GM19240 (cell line): Measurements from ENCODE around the gene TMOD4.

Source experiments
- DNase-seq: peaks from one replicate; pipeline ENCODE4 v3.0.0; 2011; ENCODE audit warnings: low spot score; ENCODE audit not compliant: insufficient read length

The TMOD4 gene

DNA sequence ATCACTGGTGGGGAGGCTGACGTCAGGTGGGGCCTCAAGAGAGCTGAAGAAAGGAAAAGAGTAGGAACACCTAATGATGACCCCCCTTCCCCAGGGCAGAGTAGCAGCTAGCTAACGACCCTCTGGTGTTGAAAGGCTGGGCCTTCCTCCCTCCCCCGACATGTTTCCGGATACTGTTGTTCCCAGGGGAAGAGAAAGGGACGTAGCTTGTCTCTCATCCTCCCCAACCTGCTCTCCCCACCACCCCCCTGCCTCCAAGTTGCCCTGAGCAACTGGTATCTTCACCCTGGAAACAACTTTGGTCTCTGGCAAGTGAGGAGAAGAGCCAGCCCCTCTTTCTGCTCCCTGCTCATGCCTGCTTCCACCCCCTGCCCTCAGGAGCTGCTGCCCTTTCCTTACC, 31.8 kb downstream of the TMOD4 start:
- no peak for DNase-seq

DNA sequence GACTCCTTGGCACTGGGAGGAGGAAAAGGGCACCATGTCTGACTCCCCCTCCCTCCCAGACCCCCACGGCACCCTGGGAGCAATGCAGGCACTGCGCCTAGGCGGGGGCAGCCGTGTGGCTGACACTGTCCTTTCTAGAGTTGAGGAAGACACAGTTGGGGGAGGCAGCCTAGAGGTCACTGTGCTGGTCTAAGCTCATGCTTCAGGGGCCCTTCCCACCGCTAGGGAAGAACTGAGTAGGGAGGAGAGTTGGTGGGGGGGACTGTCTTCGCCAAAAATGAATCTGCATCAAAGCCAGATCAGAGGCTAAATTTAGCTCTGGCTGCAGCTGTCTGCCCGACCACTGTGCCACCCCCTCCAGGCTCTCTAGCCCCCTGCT, 32.7 kb downstream of the TMOD4 start:
- DNase-seq: no peak

DNA sequence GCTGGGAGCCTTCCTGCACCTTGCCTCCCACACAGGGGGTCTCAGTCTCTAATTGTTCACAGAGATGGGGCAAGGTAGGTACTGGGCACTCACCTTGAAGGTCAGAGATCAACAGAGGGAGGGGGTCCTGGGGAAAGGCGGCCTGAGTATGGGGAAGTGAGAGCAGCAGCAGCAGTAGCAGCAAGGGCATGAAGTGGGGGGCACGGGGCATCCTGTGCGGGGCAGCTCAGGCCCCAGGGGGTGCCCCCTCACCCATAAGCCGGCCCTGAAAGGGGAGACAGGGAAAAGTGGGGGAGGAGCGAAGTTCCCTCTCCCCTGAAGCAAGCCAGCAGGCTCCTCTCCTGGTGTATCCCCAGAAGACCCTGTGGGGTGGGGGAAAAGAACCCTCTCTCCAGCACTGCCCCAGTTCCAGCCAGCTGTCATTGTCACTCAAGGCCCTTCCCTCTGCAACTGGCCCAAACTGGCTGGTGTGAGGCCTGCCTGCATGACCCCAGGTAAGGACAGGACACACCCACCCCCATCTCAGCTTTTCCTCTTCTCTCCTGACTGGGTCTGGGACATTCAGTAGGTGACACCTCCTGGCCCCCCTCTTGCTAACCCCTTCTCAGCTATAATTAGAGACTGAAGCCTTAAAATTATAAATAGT, 33.2 kb downstream of the TMOD4 start:
- no peak for DNase-seq

DNA sequence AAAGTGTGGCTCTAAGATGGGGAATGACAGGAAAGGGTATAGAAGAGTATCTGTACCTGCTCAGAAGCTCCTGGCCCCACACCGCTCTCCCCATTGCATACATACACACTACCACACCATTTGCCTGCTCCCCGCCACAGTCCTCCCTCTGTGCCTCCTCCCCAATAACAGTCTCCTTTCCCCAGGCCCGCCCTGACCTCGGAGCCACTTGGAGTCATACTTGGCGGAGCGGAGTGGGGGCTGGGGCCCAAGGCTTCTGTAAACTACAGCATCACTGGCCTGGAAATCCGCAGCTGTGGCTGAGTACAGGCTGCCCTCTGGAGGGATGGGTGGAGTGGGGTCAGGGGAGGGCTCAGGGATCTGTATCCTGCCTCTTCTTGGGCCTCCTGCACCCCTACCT, 38.0 kb downstream of the TMOD4 start:
- no peak for DNase-seq

DNA sequence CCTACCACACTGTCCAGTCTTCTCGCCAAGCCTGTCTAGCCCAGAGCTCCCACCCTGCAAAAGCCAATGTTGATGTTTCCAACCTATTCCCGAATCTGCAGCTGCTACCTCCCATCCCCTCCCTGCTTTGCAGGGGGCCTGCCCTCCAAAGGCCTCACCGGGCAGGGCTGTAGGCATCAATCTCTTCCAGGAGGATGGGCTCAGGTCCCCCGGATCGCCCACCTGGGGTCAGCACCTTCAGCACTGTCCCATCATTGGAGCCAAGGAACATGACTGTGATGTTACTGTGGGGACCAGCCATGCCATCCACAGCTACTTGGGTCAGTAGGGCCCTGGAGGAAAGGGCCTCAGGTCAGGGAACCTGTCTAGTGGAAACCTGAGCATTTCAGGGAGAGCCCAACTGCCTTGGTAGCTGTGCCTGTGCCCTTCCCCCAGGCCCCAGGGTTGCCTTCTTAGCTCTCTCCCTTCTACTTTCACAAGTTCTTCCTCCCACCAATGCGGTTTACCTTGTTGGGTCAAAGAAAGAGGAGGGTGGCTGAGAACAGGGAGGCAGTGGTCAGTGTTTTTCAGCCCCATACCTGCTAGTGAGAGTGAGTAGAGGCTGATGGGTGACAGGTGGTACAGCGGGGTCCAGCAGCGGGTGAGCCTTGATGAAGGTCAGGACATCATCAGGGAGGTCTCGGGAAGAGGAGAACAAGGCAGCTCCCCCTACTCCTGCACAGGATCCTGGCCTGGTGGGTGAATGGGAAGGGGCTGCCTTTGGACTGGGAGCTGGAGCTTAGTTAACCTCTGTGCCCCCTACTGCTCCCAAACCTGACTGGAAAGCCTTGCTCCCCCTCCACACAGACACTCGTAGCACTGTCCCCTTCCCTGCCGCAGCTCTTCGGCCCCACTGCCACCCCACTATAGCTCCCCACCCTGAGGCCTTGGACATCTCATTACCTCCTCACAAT, 40.1 kb downstream of the TMOD4 start:
- DNase-seq: no peak

DNA sequence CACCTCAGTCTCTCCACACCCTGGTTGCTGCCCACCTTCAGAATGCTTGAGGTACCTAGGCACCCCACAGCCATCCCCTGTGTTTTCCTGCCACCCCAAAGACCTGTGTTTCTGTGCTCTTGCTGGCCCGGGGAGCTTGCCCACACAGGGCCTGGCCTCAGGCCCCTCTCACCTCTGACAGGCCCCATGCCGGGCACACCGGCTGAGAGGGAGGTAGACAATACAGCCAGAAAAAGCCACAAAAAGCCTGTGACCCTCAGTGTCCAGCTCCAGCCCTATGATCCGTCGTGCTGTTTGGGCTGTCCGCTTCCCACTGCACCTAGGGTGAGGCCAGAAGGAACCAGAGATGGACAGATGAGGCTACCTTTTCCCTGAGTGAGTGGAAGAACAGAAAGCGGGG, 40.8 kb downstream of the TMOD4 start:
- DNase-seq: no peak

DNA sequence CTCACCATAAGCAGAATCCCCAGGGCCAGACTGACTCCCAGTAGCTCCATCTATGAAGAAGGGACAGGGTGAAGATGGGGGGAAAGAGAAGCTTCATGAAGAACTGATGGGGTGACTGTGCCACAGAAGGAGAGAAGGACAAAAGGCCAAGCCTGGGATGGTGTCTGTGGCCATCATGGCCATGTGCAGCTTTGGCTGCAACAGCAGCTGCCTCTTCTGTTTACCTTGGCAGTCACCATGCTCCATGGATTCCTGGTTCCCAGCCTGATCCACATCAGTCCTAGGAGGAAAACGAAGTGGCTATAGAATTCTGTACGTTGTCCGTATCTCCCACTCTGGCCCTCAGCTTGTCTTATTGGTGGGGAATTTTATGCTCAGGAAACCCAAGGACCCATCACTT, 41.4 kb downstream of the TMOD4 start:
- DNase-seq: no peak

DNA sequence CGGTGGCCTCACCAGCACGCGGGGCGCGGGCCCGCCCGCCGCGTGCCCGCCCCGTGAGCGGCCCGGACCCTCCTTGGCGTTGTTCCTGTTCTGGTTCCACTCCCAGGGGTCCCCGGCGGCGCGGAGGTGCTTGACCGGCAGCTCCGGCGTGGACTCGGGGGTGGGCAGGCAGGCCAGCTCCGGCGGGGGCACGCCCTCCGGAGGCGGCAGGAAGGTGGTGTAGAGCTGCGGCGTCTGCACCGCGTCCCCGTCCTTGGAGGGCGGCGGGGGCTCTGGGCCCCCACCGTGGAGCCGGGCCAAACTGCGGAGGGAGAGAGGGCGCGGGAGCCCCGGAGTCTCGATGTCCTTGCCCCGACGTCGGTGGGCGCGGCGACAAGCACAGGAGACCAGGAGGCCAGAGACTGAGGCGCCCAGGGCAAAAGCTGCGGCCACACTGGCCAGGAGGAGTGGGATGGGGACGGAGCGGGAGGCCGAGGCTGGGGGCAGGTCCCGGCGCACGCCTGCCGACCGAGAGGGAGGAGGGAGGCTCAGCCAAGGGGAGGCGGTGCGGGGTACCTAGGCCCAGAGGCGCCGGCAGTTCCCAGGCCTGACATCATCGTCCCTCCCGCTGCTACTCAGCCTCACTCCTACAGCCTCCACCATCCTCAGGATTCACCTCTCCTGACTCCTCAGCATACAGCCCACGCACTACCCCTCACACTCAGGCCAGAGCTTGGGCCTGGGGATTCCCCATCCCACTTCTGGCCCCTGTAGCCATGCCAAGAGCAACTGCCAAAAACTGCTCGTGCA, 42.6 kb downstream of the TMOD4 start:
- no peak for DNase-seq

DNA sequence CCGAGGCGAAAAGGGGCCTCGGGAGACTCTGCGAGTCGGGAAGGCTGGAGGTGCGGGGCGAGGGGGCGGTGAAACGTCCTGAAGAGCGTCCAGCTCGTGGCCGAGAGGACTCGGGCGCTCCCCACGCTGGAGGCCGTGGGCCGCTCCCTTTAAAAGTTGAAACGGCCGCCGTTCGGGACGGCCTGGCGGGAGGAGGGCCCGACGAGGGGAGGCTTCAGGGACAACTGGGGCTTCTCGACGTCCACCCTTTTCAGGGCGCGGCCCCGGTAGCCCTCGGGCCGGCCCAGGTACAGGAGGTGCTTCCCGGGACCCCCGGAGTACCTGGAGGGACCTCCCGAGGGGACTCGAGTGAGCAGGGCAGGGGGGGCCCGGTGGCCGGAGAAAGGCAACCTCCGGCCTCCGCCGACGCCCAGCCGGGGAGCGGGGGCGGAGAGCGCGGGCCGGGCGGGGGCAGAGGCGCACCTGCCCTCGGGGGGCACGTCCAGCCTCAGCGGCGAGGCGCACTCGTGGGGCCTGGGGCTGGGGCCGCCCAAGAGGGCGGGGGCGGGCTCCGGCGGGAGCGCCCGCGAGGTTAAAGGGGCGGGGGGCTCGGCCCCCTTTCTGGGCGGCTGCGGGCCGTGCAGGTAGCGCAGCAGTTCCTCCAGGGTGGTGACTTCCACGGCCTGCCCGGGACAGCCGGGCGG, 43.3 kb downstream of the TMOD4 start:
- no peak for DNase-seq

DNA sequence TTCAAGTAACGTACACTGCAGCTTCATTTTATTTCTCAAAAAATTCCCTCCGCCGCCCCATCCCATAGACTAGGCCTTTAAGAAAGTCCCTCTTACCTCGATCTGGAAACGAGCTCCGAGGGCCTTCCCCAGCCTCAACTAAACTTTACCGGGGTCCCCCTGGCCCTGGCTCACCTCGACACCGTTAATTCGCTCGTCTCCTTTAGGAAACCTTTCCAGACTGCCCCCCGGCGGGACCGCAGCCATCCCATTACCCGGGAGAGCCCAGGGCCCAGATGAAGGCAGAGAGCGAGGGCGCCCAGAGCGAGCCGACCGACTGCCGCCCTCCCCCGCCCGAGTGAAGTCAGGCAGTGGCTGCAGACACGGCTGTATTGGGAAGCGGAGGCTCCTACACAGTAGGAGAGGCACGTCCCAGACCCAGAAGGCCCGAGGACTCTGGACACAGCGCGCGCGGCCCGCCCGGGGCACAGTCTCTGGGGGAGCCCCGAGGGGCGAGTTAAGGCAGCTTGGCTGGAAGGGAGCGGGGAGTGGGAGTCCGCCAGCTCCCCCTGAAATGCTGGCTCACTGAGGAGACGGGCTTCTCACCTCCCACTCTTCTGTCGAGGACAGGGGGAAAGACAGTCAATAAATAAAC, 44.0 kb downstream of the TMOD4 start:
- no peak for DNase-seq

DNA sequence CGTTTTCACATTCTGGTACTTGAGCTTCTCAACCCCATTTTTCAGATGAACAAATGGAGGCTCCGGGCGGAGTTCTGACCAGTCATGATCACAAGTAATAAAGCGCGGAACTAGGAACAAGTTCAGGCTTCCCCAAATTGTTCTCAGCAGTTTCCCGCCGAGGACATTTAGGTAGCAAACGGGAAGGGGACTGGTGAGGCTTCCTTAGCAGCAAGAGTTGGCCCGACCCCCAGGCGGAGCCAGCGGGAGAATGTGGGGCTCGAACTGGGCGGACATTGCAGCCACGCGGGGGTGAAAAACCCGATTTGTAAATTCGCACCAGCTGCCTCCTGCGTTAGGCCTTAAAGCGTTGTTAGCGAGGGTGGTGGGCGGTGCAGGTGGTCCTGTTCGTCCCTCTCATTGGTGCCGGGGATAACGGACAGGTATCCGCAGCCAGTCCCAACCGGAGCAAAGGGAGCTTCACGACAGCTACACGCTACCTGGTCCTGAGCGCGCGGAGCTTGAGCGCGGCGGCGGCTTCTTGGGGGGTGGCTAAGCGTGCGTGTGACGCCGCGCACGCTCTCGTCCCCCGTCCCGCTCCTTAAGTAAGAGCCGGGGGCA, 44.7 kb downstream of the TMOD4 start:
- DNase-seq: peak; percentile 74

DNA sequence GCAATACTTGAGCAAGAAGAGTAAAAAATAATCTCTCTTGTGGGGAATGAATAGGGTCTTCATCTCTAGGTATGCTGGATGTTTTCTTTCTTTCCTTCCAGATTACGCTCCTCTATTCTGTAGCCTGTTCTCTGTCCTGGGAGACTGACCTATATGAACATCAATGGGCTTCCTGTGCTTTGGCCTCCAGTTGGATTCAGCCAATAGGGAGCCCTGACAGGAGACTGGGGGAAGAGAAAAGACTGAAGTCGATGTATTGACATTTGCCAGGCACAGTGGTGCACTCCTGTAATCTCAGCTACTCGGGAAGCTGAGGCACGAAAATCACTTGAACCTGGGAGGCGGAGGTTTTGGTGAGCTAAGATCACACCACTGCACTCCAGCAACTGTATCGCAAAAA, 47.0 kb downstream of the TMOD4 start:
- DNase-seq: no peak

DNA sequence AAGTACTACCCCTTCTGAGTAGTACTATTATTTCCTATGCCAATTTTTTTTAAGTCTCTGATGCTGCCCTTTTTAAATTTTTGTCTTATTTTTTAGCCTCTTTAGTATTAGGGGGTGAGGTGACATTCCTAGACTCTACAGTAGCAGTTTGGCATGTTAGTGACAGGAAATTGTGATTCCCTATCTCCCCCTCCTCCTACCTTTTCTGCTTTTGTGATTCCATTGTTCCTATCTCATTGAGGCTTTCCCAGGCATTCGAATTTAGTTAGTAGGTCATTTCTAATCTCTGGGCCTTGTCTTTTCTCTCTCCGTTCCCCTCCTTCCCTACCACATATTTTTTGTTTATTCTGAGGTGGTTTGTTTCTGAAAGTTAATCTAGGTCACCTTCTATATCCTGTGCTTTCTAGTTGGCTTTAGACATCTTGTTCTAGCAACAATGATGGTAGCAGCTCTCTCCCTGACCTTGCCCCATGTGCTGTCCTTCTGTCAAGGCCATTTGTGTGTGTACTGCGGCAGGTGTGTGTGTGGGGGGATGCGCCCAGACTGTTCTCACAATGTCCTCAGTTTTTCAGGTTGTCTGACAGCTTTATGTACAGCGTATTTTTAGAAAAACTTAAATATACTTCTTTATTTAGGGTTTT, 50.9 kb downstream of the TMOD4 start:
- DNase-seq: no peak
